Activated effector memory CD4-positive, alpha-beta T cell treated with Interleukin-2 at 50 U/mL for 16 hours (primary cell): Measurements from ENCODE around the gene TDRD5.

Experiments
- DNase-seq: peaks from one replicate; pipeline ENCODE4 v3.0.0-alpha.2; 2020

The TDRD5 gene

GRCh38 chr1:179591592-179592580 is at the start of gene TDRD5:
TSS of gene TDRD5 (plus strand) at chr1:179591832. CDS start at chr1:179592616, 784 bp downstream.
- DNase-seq: no peak

- DNase-seq: no peak
These were observed 46.3 kb upstream of the TDRD5 start for GRCh38 chr1:179545321-179545720.

GRCh38 chr1:179547021-179547535 is 44.6 kb upstream of the TDRD5 start:
- no peak for DNase-seq

- no peak for DNase-seq
These were observed 42.8 kb upstream of the TDRD5 start for GRCh38 chr1:179548666-179549367.

- no peak for DNase-seq
These were observed 42.3 kb upstream of the TDRD5 start for GRCh38 chr1:179549368-179549700.

- no peak for DNase-seq
These were observed 40.6 kb upstream of the TDRD5 start for GRCh38 chr1:179550746-179551682.

- no peak for DNase-seq
These were observed 37.2 kb upstream of the TDRD5 start for GRCh38 chr1:179554427-179554826.

- no peak for DNase-seq
These were observed 33.6 kb upstream of the TDRD5 start for GRCh38 chr1:179558078-179558477.

- DNase-seq: no peak
These were observed 15.9 kb upstream of the TDRD5 start, which contains the start of gene NPHS2 for GRCh38 chr1:179575497-179576314. TSS of gene NPHS2 (minus strand) at chr1:179575948. CDS start at chr1:179575864, 84 bp downstream.

- no peak for DNase-seq
These were observed 15.1 kb upstream of the TDRD5 start for GRCh38 chr1:179576509-179576908.

- no peak for DNase-seq
These were observed 7.8 kb upstream of the TDRD5 start for GRCh38 chr1:179583771-179584320.

GRCh38 chr1:179586107-179586823 is 5.4 kb upstream of the TDRD5 start:
- DNase-seq: no peak

- DNase-seq: no peak
These were observed 4.3 kb upstream of the TDRD5 start for GRCh38 chr1:179587336-179587735.

- DNase-seq: no peak
These were observed 3.1 kb upstream of the TDRD5 start for GRCh38 chr1:179588425-179589024.

- no peak for DNase-seq
These were observed 2.1 kb upstream of the TDRD5 start for GRCh38 chr1:179589509-179589908.

GRCh38 chr1:179590671-179591070 is 961 bp upstream of the TDRD5 start:
- no peak for DNase-seq

GRCh38 chr1:179591253-179591591 is 410 bp upstream of the TDRD5 start:
- DNase-seq: no peak

- no peak for DNase-seq
These were observed 7.0 kb downstream of the TDRD5 start for GRCh38 chr1:179598631-179599030.

GRCh38 chr1:179599623-179600249 is 8.1 kb downstream of the TDRD5 start:
- no peak for DNase-seq

- DNase-seq: no peak
These were observed 9.5 kb downstream of the TDRD5 start for GRCh38 chr1:179601093-179601492.
